ENCODE data around the gene CHRND. TPM values are rescaled to one million over a fixed set of nuclear protein-coding genes. Genes with fewer than 3 reads are reported as not detected.
A peak's percentile ranks its signal among the peaks of the same experiment; 100 is the strongest.

The CHRND gene
- total and polyA plus RNA-seq, 7 experiments from 2014 or later: 0.13 TPM; not detected in 6

- Histone ChIP-seq H3K4me1 (ENCODE audit: control insufficient read depth in 2 of 2, insufficient read depth in 2 of 2, low read length in 2 of 2) (peaks cover 0 to 4% of the 10 kb centered on the region in 2 donors), H3K4me3 (ENCODE audit: low read length) (no peak overlapping the region), H3K27me3 (ENCODE audit: control insufficient read depth in 2 of 2, insufficient read depth in 2 of 2, low read length in 2 of 2) (peaks cover 0 to 7% of the 10 kb centered on the region in 2 donors), H3K27ac (ENCODE audit: low read depth, low read length) (no peak overlapping the region), H3K9me3 (ENCODE audit: control insufficient read depth in 2 of 3, low read length in 3 of 3) (no peaks in the 10 kb centered on the region), H3K36me3 (ENCODE audit: control insufficient read depth in 2 of 3, insufficient read depth in 3 of 3, low read length in 3 of 3) (no peaks in the 10 kb centered on the region)
- H3K36me3 Mint-ChIP-seq: no peaks in the 10 kb centered on the region
- peak overlapping the region in 1 of 9 donors; percentile 42 for H3K27ac Mint-ChIP-seq
- ChIA-PET CTCF (no interaction called here), POLR2A (no interaction called here)
- H3K4me3 Mint-ChIP-seq: peak overlapping the region in 4 of 10 donors; percentile 9 to 81 (median 62)
- H3K4me1 Mint-ChIP-seq: peaks cover 0 to 9% (median 4%) of the 10 kb centered on the region in 7 donors
- no peaks in the 10 kb centered on the region for H3K9me3 Mint-ChIP-seq
- ATAC-seq (no peak), DNase-seq (no peak)
- intact Hi-C loops (cut with micrococcal nuclease): no loop called here
- H3K27me3 Mint-ChIP-seq: peaks cover 28 to 60% (median 43%) of the 10 kb centered on the region in 5 donors
Measured at GRCh38 chr2:232504438-232504837, 21.5 kb upstream of the CHRND start.

DNA sequence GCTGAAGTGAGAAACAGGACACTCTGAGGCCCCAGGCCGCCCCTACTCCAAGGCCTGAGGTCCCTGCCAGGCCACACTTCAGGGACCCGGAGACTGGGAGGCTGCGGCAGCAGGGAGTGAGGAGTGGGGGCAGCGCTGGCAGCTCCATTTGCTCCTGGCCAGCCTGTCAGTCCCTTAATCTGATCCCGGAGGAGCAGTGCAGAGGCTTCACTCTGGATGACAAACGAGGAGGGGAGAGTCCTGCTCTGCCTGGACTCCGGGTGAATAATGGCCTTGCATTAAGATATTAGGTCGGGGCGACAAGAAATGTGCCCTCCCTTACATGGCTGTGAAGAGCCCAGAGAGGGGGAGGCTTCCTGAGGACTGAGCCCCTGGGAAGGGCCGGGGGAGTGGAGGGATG, 20.1 kb upstream of the CHRND start:
- intact Hi-C loops (cut with micrococcal nuclease): no loop called here
- no peak overlapping the region for H3K27ac Mint-ChIP-seq
- Histone ChIP-seq H3K4me1 (ENCODE audit: control insufficient read depth in 2 of 2, insufficient read depth in 2 of 2, low read length in 2 of 2) (peaks cover 0 to 4% of the 10 kb centered on the region in 2 donors), H3K27ac (ENCODE audit: low read depth, low read length) (no peak overlapping the region), H3K27me3 (ENCODE audit: control insufficient read depth in 2 of 2, insufficient read depth in 2 of 2, low read length in 2 of 2) (peaks cover 0 to 7% of the 10 kb centered on the region in 2 donors), H3K36me3 (ENCODE audit: control insufficient read depth in 2 of 3, insufficient read depth in 3 of 3, low read length in 3 of 3) (no peaks in the 10 kb centered on the region), H3K9me3 (ENCODE audit: control insufficient read depth in 2 of 3, low read length in 3 of 3) (no peaks in the 10 kb centered on the region), H3K4me3 (ENCODE audit: low read length) (no peak overlapping the region)
- H3K9me3 Mint-ChIP-seq: no peaks in the 10 kb centered on the region
- peaks cover 17 to 61% (median 35%) of the 10 kb centered on the region in 5 donors for H3K27me3 Mint-ChIP-seq
- ChIA-PET POLR2A (no interaction called here), CTCF (no interaction called here)
- ATAC-seq (no peak), DNase-seq (no peak)
- H3K36me3 Mint-ChIP-seq: no peaks in the 10 kb centered on the region
- H3K4me3 Mint-ChIP-seq: no peak overlapping the region
- peaks cover 0 to 9% (median 4%) of the 10 kb centered on the region in 7 donors for H3K4me1 Mint-ChIP-seq

GRCh38 chr2:232506709-232507108, 19.3 kb upstream of the CHRND start:
- ChIA-PET CTCF (no interaction called here), POLR2A (no interaction called here)
- no peaks in the 10 kb centered on the region for H3K9me3 ChIP-seq (ENCODE audit: control insufficient read depth in 2 of 3, low read length in 3 of 3)
- intact Hi-C loops (cut with micrococcal nuclease): no loop called here
- DNase-seq (no peak), ATAC-seq (no peak)
- H3K9me3 Mint-ChIP-seq: no peaks in the 10 kb centered on the region
- no peak overlapping the region for H3K4me3 ChIP-seq (ENCODE audit: low read length)
- H3K27me3 Mint-ChIP-seq: peaks cover 17 to 52% (median 32%) of the 10 kb centered on the region in 5 donors
- no peak overlapping the region for H3K27ac ChIP-seq (ENCODE audit: low read depth, low read length)
- H3K36me3 Mint-ChIP-seq: no peaks in the 10 kb centered on the region
- H3K27ac Mint-ChIP-seq: no peak overlapping the region
- peaks cover 0 to 4% of the 10 kb centered on the region in 2 donors for H3K4me1 ChIP-seq (ENCODE audit: control insufficient read depth in 2 of 2, insufficient read depth in 2 of 2, low read length in 2 of 2)
- H3K4me3 Mint-ChIP-seq: no peak overlapping the region
- no peaks in the 10 kb centered on the region for H3K36me3 ChIP-seq (ENCODE audit: control insufficient read depth in 2 of 3, insufficient read depth in 3 of 3, low read length in 3 of 3)
- peaks cover 0 to 7% of the 10 kb centered on the region in 2 donors for H3K27me3 ChIP-seq (ENCODE audit: control insufficient read depth in 2 of 2, insufficient read depth in 2 of 2, low read length in 2 of 2)
- H3K4me1 Mint-ChIP-seq: peaks cover 0 to 9% (median 4%) of the 10 kb centered on the region in 7 donors

DNA sequence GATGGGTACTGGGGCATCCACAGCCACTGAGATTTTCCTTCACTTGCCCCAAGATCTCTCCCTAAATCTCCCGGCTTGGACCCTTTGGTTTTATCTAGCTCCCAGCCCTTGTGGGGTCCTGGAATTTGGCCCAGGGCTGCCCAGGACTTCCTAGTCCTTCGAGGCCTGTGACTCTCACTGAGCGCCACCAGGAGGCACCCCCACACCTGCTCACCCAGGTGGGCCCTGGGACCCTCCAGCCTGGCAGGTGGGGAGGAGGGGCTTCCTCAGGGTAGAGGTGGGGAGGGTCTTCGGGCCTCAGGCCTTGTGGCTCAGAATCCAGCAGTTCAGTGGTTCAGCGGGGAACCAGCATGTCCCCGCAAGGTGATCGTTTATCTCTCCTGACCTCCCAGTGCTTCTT, 17.7 kb upstream of the CHRND start:
- Mint-ChIP-seq H3K4me3 (no peak overlapping the region), H3K27me3 (peaks cover 16 to 47% (median 27%) of the 10 kb centered on the region in 5 donors), H3K27ac (no peak overlapping the region), H3K36me3 (no peaks in the 10 kb centered on the region), H3K9me3 (no peaks in the 10 kb centered on the region), H3K4me1 (peaks cover 0 to 9% (median 3%) of the 10 kb centered on the region in 7 donors)
- no peak overlapping the region for H3K4me3 ChIP-seq (ENCODE audit: low read length)
- no peaks in the 10 kb centered on the region for H3K9me3 ChIP-seq (ENCODE audit: control insufficient read depth in 2 of 3, low read length in 3 of 3)
- peaks cover 0 to 7% of the 10 kb centered on the region in 2 donors for H3K27me3 ChIP-seq (ENCODE audit: control insufficient read depth in 2 of 2, insufficient read depth in 2 of 2, low read length in 2 of 2)
- H3K4me1 ChIP-seq (ENCODE audit: control insufficient read depth in 2 of 2, insufficient read depth in 2 of 2, low read length in 2 of 2): no peaks in the 10 kb centered on the region
- DNase-seq: no peak
- CTCF ChIA-PET: no interaction called here
- POLR2A ChIA-PET: no interaction called here
- H3K36me3 ChIP-seq (ENCODE audit: control insufficient read depth in 2 of 3, insufficient read depth in 3 of 3, low read length in 3 of 3): no peaks in the 10 kb centered on the region
- ATAC-seq: no peak
- intact Hi-C loops (cut with micrococcal nuclease): no loop called here
- no peak overlapping the region for H3K27ac ChIP-seq (ENCODE audit: low read depth, low read length)

DNA sequence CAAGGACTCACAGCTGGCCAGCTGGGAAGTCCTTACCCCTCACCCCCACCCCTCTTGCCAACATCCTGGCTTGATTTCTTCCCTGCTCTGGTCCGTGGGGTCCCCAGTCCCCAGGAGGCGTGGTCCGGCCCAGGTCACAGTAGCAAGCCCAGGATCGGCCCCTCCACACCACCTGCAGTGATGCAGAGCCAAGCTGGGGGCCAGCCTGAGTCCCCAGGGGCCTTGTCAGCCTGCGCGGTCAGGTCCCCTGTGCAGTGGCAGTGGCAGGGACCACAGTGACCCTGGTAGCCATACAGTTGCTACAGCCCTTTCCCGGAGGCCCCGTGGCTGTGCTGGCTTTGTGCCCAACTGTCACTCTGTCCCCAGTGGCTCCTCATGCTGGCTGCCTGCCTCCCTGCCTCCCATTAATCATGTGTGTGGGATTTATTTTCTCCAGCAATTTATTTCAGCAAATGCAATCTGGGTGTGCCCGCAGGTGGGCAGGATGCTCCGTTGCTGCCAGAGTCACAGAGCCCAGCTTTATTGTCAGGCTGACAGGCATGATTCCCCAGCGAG, 14.5 kb upstream of the CHRND start:
- no peak for DNase-seq
- CTCF ChIA-PET: no interaction called here
- peaks cover 0 to 27% (median 8%) of the 10 kb centered on the region in 5 donors for H3K27me3 Mint-ChIP-seq
- POLR2A ChIA-PET: no interaction called here
- no peaks in the 10 kb centered on the region for H3K36me3 Mint-ChIP-seq
- H3K9me3 Mint-ChIP-seq: no peaks in the 10 kb centered on the region
- peaks cover 0 to 1% (median 0%) of the 10 kb centered on the region in 7 donors for H3K4me1 Mint-ChIP-seq
- no peaks in the 10 kb centered on the region for H3K36me3 ChIP-seq (ENCODE audit: control insufficient read depth in 2 of 3, insufficient read depth in 3 of 3, low read length in 3 of 3)
- H3K27ac Mint-ChIP-seq: no peak overlapping the region
- no peak overlapping the region for H3K27ac ChIP-seq (ENCODE audit: low read depth, low read length)
- intact Hi-C loops (cut with micrococcal nuclease): no loop called here
- H3K4me3 Mint-ChIP-seq: no peak overlapping the region
- no peaks in the 10 kb centered on the region for H3K9me3 ChIP-seq (ENCODE audit: control insufficient read depth in 2 of 3, low read length in 3 of 3)
- H3K4me1 ChIP-seq (ENCODE audit: control insufficient read depth in 2 of 2, insufficient read depth in 2 of 2, low read length in 2 of 2): no peaks in the 10 kb centered on the region
- H3K4me3 ChIP-seq (ENCODE audit: low read length): no peak overlapping the region
- H3K27me3 ChIP-seq (ENCODE audit: control insufficient read depth in 2 of 2, insufficient read depth in 2 of 2, low read length in 2 of 2): no peaks in the 10 kb centered on the region
- ATAC-seq: no peak

DNA sequence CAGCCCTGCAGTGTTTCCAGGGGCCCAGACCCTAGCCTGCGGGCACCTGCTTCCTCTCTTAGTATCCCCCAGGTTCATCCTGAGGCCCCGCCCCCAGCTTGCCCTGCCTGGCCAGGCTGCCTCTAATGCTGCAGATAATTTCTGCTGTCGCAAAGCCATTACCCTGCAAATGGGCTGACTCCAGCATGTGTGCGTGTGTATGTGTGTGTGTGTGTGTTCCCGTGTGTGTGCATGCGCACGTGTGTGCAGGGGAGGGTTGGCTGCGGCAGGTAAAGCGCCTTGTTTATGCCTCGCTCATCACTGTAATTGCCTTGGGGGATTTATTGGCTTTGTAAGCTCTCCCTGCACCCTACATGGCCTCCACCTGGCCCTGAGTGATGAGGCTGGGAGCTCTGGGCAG, 13.4 kb upstream of the CHRND start:
- no peaks in the 10 kb centered on the region for H3K36me3 Mint-ChIP-seq
- intact Hi-C loops (cut with micrococcal nuclease): no loop called here
- no peak overlapping the region for H3K4me3 Mint-ChIP-seq
- H3K27me3 Mint-ChIP-seq: peaks cover 0 to 25% (median 8%) of the 10 kb centered on the region in 5 donors
- no peak overlapping the region for H3K27ac Mint-ChIP-seq
- Histone ChIP-seq H3K4me1 (ENCODE audit: control insufficient read depth in 2 of 2, insufficient read depth in 2 of 2, low read length in 2 of 2) (no peaks in the 10 kb centered on the region), H3K27ac (ENCODE audit: low read depth, low read length) (no peak overlapping the region), H3K4me3 (ENCODE audit: low read length) (no peak overlapping the region), H3K27me3 (ENCODE audit: control insufficient read depth in 2 of 2, insufficient read depth in 2 of 2, low read length in 2 of 2) (no peaks in the 10 kb centered on the region), H3K36me3 (ENCODE audit: control insufficient read depth in 2 of 3, insufficient read depth in 3 of 3, low read length in 3 of 3) (no peaks in the 10 kb centered on the region), H3K9me3 (ENCODE audit: control insufficient read depth in 2 of 3, low read length in 3 of 3) (no peaks in the 10 kb centered on the region)
- ChIA-PET POLR2A (no interaction called here), CTCF (no interaction called here)
- DNase-seq: no peak
- no peaks in the 10 kb centered on the region for H3K9me3 Mint-ChIP-seq
- H3K4me1 Mint-ChIP-seq: peaks cover 0 to 3% (median 0%) of the 10 kb centered on the region in 7 donors
- ATAC-seq: no peak

GRCh38 chr2:232513353-232513752, 12.6 kb upstream of the CHRND start:
- ChIA-PET POLR2A (no interaction called here), CTCF (no interaction called here)
- H3K4me1 ChIP-seq (ENCODE audit: control insufficient read depth in 2 of 2, insufficient read depth in 2 of 2, low read length in 2 of 2): no peaks in the 10 kb centered on the region
- no peak overlapping the region for H3K27ac ChIP-seq (ENCODE audit: low read depth, low read length)
- intact Hi-C loops (cut with micrococcal nuclease): no loop called here
- no peaks in the 10 kb centered on the region for H3K9me3 ChIP-seq (ENCODE audit: control insufficient read depth in 2 of 3, low read length in 3 of 3)
- no peak for ATAC-seq
- no peaks in the 10 kb centered on the region for H3K36me3 Mint-ChIP-seq
- no peaks in the 10 kb centered on the region for H3K27me3 ChIP-seq (ENCODE audit: control insufficient read depth in 2 of 2, insufficient read depth in 2 of 2, low read length in 2 of 2)
- DNase-seq: no peak
- H3K27me3 Mint-ChIP-seq: peaks cover 1 to 25% (median 8%) of the 10 kb centered on the region in 5 donors
- H3K36me3 ChIP-seq (ENCODE audit: control insufficient read depth in 2 of 3, insufficient read depth in 3 of 3, low read length in 3 of 3): no peaks in the 10 kb centered on the region
- H3K27ac Mint-ChIP-seq: no peak overlapping the region
- H3K9me3 Mint-ChIP-seq: no peaks in the 10 kb centered on the region
- H3K4me3 ChIP-seq (ENCODE audit: low read length): no peak overlapping the region
- H3K4me3 Mint-ChIP-seq: no peak overlapping the region
- H3K4me1 Mint-ChIP-seq: peaks cover 0 to 3% (median 0%) of the 10 kb centered on the region in 7 donors
